Endothelial cell of hepatic sinusoid (primary cell): ENCODE results near the gene PCNX1.
"Not testable (repeated sequence)": the region's sequence is repeated elsewhere in the genome, so short reads cannot be mapped to it uniquely, and the experiment has no call there.

Experiments
- in situ Hi-C: cut with HindIII; loops from 2 replicates; pipeline ENCODE4 v1.10.0; 2017; ENCODE audit warnings: low sequenced_read_pairs

The PCNX1 gene

DNA sequence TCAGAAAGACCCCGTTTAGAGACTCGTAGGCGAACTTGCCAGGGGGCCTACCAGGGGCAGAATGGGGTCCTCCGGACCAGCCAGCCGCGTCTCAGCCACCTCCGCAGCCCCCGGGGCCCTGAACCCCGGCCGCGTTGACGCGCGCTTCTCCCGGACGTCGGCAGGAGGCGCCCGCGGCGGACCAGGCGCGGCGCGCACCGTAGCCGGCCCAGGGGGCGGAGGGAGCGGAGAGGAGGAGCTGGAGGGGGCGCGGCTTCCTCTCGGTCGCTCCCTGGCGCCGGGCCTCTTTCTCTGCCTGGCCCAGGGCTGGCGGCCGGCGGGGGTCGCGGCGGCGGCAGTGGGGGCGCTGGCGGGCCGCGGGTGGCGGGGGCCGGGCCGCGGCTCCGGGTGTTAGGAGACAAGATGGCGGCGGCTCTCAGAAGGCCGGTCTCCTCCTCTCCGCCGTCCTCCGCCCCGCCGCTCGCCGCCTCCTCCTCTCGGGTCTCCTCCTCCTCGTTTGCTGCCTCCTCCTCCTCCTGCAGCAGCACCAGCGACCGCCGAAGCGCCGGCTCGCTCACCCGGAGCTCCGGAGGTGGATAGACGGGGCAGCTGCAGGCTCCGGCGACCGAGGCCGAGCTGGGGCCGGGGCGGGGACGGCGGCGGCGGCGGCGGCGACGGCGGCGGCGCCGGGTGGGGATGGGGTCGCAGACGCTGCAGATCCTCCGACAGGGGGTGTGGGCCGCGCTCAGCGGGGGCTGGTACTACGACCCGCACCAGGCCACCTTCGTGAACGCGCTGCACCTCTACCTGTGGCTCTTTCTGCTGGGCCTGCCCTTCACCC lies at the start of gene PCNX1:
TSS of gene PCNX1 (plus strand) at position 284 of the 820 bp plus-strand sequence. CDS start at position 676, 392 bp downstream.
- in situ Hi-C loops, result no loop called here

DNA sequence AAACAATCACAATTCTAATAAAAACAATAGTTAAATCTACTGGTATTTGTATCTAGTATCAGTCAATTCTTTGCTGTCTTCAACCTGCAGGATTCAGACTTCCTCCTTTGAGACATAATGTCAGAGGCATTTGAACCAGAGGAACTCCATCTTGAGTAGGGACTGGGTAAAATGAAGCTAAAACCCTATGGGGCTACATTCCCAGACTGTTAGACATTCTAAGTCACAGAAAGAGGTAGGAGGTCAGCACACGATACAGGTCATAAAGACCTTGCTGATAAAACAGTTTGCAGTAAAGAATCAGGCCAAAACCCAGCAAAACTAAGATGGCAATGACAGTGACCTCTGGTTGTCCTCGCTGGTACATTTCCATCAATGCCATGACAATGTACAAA lies 49.8 kb upstream of the PCNX1 start:
- in situ Hi-C loops, result loop anchor here (5.0 kb wide), 1 partner anchor 35 kb away; no protein-coding TSS in a partner anchor

DNA sequence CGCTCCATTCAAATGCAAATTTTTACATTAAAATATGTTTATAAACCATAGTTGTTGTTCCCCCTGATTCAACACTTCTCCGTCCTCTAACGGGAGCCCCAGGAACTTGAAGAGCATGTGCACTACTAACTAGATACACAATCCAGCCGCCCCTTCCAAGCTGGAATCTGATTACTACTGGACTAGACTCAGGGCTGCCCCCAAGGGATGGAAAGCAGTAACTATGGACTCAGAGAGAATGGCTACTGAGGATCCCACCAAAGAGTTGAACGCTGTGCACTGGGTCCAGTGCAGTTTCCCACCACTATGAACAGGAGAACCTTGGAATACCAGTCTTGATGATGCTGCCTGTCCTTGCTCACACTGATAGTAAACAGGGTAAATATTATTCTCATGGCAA lies 48.6 kb upstream of the PCNX1 start:
- in situ Hi-C loops, result loop anchor here (5.0 kb wide), 1 partner anchor 36 kb away; no protein-coding TSS in a partner anchor

DNA sequence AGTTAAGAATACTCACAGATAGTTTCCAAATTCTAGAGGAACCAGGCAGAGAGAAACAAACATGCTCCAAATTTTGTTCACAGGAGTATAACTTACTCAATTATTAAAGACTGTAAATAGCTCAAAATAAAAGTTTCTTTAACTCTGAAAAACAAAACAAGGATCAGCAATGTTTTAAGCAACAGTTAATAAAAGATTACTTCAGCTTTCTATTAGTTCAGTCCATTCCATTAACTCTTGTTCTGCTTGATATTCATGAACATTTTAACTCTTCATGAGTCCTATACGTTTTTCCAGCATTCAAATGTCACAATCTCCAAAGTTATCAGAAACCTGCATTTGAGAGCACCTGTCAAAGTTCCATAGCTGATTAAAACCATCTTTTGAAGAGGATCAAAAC lies 40.3 kb upstream of the PCNX1 start:
- in situ Hi-C loops, result not testable (repeated sequence)

- in situ Hi-C loops, result no loop called here
Observed at GRCh38 chr14:70871001-70871400, 36.3 kb upstream of the PCNX1 start.

DNA sequence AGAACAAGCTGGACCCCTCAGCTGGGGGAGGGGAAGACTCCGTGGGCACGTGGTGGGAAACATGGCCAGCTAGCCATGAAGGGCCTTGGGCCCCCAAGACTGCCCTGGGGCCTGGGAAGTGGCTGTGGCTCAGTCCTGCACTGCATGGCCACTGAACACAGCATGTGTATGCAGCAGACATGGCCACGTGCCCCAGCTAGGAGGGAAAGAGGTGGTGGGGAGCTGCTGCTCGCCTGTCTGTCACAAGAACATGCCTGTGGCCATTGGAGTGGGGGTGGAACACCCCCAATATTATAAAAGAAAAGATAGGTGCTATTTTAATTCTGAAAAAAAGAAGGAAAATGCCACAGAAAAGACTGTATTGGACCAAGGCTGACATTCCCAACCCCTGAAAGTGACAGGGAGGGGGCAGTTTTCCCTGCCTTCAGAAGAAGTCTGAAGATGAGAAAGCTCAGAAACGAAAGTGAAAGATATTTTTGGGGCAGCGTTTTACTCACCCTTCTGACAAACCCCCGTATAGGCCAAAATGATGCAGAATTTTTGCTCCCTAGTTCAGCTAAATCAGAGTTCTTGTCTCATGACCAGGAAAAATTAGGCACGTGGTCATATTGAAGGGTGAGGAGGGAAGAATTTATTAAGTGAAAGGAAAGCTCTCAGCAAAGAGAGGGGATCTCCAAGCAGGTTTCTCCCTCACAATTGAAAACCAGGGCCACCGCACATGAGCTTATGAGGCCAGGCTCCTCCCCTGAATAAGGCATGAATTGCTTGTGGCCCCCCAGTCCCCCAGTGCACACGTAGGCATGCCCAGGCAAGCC lies 35.2 kb upstream of the PCNX1 start:
- in situ Hi-C loops, result no loop called here

DNA sequence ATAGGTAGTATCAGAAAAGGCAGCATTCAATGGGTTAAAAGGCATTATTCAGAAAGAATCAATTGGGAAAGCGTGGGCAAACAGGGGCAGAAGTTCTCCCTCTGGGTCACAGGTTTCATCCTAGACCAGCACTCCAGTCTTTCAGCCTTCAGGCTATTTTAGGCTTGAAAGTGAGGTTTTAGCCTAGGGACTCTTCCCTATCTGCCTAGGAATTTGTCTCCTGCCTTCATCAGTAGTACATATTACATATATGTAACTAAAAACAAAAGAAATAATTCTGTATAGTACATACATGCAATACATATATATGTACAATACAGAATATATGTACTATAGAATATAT lies 34.6 kb upstream of the PCNX1 start:
- in situ Hi-C loops, result no loop called here

DNA sequence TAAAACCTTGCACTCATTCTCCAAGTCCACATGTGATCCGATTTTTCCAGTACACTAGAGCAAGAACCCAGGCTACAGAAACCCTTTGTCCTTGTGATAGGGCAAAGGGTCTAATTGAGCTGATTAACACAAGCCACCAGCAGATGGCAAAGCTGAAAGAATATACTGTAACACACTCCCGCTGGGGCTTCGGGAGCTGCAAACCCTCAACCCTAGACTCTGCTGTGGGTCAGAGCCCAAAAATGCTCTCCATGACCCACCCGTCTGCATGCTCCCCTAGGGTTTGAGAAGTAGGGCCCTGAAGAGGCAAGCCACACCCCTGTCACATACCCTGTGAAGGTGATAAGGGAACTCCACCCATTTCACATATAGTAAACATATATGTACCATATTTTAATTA lies 33.6 kb upstream of the PCNX1 start:
- in situ Hi-C loops, result no loop called here

DNA sequence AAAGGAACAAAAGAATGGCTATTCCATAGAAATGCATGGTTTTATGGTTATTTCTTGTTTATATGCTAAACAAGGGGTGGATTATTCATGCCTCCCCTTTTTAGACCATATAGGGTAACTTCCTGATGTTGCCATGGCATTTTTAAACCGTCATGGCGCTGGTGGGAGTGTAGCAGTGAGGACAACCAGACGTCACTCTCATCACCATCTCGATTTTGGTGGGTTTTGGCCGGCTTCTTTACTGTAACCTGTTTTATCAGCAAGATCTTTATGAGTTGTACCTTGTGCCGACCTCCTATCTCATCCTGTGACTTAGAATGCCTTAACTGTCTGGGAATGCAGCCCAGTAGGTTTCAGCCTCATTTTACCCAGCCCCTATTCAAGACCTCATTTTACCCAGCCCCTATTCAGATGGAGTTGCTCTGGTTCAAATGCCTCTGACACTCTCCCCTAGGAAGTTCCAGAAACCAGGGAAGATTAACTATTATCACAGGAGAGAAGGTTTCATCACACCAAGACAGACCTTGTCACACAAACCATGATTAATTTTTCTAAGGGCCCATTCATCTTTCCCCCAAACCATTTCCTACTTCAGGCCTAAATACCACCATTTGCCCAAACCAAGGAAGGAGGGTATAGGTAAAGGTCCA lies 31.3 kb upstream of the PCNX1 start:
- in situ Hi-C loops, result not testable (repeated sequence)

GRCh38 chr14:70879448-70879847 lies 27.8 kb upstream of the PCNX1 start:
- in situ Hi-C loops, result no loop called here

- in situ Hi-C loops, result not testable (repeated sequence)
Observed at GRCh38 chr14:70880888-70881287, 26.4 kb upstream of the PCNX1 start.

- in situ Hi-C loops, result no loop called here
Observed at GRCh38 chr14:70881549-70882177, 25.6 kb upstream of the PCNX1 start.

- in situ Hi-C loops, result no loop called here
Observed at GRCh38 chr14:70882776-70883492, 24.3 kb upstream of the PCNX1 start.

DNA sequence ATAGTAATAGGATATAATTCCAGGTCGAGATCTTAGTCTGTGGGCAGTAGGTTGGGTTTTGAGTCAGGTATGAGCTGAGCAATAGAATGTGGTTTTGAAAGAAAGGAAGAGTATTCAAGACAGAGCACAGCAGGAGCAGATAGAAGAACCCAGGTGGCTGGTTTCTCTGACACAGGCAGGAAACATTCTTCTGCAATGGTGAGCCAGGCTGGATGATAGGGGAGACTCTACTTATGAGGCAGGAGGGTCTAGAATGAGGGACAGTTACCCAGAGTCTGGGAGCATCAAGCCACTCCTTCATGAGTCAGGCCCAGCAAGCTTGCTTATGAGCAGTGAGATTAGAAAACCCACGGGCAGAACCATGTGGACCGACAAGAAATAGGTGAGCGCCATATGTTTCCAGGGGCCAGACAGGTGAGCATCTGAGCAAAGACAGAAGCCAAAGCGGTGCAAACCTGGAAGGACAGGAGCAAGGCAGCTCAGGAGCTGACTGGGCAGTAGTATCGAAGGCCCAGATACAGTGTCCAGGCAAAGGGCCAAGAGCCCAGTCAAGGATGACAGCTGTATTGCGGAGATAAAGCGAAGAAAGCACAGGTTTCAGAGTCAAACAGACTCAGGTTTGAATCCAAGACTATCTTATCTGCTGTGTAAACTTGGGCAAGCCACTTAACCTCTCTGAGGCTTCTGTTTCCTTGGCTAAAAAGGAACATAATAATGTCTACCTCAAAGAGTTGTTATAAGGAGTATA lies 22.5 kb upstream of the PCNX1 start:
- in situ Hi-C loops, result no loop called here

GRCh38 chr14:70885343-70886022 lies 21.8 kb upstream of the PCNX1 start:
- in situ Hi-C loops, result no loop called here

DNA sequence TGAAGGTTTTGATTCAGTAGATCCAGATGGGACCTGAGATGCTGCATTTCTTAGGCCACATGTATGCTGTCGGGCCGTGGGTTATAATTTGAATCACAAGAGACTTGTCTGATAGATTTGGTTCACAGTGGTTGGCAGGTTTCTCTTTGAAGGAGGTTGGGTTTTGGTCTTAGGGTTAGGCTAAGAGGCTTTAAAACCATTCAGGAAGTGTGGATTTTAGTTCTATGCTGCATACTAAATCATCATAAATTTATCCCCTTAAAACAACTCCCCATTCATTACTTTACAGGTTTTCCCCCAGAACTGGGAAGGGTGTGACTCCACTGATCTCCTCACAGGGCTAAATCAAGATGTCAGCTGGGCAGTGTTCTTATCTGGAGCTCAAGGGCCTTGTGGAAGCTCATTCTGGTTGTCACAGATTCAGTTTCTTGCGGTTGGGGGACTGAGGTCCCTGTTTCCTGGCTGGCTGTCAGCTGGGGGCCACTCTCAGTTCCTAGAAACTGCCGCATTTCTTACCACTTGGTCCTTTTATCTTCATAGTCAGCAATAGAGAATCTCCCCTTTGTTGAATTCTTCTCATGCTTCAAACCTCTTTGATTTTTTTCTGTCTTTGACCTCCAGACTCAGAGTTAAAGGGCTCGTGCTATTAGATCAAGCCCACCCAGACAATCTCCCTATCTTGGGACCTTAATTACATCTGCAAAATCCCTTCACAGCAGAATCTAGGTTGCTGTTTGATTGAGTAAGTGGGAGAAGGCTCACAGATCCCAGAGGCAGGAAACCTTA lies 20.6 kb upstream of the PCNX1 start:
- in situ Hi-C loops, result no loop called here

DNA sequence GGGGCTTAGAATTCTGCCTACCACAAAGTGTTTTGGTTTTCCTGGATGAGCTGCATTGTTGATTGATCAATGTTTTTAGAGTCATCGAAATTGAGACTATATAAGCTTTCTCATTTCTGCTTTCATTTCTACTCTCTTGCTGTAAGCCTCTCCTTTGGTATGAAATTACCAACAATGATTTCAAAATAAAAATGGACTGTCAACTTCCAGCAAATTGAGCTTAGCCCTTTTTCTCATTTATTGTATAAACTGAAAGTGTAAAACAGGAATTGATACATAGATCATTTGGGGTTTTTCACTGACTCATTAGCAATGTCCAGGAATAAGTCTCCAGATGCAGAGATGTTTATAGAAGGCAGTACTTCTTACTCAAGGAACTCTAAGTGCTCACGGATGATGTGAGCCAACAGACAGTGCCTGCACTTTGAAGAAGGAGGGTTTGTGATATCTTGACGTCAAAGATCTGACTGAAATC lies 20.0 kb upstream of the PCNX1 start:
- in situ Hi-C loops, result no loop called here
